Right lobe of liver (tissue), 6 donors: Measurements from ENCODE around the gene ANKRD13D. TPM values are rescaled to one million over a fixed set of nuclear protein-coding genes. Genes with fewer than 3 reads are reported as not detected.

Source experiments
- ATAC-seq, 4 donors: fragments of 200-7000 bp; cut with Tn5 transposase; one replicate each; pipeline ENCODE4 v1.9.1; 2020; ENCODE audit warnings: mild to moderate bottlenecking in 4 of 4, moderate library complexity in 4 of 4
- DNase-seq, 3 donors: peaks; one replicate each; pipeline ENCODE4 v3.0.0-alpha.2; 2020
- H3K27ac ChIP-seq, 3 donors: fragments of 200-600 bp; one replicate each; pipeline ENCODE4 v1.8.0; 2022
- H3K27me3 ChIP-seq, 2 donors: fragments of 200-600 bp; one replicate each; pipeline ENCODE4 v1.8.0; 2022
- H3K36me3 ChIP-seq, 4 donors: fragments of 200-600 bp; sonication (generic) in 1 of 4; one replicate each; pipeline versions ENCODE4 v1.5.1 to v1.8.0; 2017 to 2022; ENCODE audit warnings: control low read depth in 1 of 4
- H3K4me1 ChIP-seq, 4 donors: fragments of 200-600 bp; sonication (generic) in 1 of 4; one replicate each; pipeline versions ENCODE4 v1.5.1 to v1.8.0; 2017 to 2022; ENCODE audit warnings: control low read depth in 1 of 4
- H3K4me3 ChIP-seq, 3 donors: fragments of 200-600 bp; one replicate each; pipeline ENCODE4 v1.8.0; 2022
- H3K9me3 ChIP-seq, 4 donors: fragments of 200-600 bp; sonication (generic) in 1 of 4; one replicate each; pipeline versions ENCODE4 v1.5.1 to v1.8.0; 2017 to 2022; ENCODE audit warnings: control low read depth in 1 of 4
- CTCF ChIP-seq, 4 donors: fragments of 200-600 bp in 3 of 4; fragments of 450-650 bp in 1 of 4; IDR thresholded peaks; one replicate each; pipeline versions ENCODE4 v1.5.1 to v1.8.0; 2016 to 2022; ENCODE audit warnings: antibody characterized with exemption in 4 of 4, mild to moderate bottlenecking in 2 of 4
- POLR2A ChIP-seq: fragments of 450-650 bp; IDR thresholded peaks from one replicate; pipeline ENCODE4 v1.6.1; 2017; ENCODE audit warnings: antibody characterized with exemption, mild to moderate bottlenecking
- whole genome bisulfite sequencing: methylation state at CpG from one replicate; pipeline ENCODE4 v1.1.6; 2018; ENCODE audit warnings: low coverage, low lambda C conversion rate; ENCODE audit not compliant: insufficient coverage; ENCODE audit errors: missing lambda C conversion rate; 5-methylcytosine and 5-hydroxymethylcytosine counted together
- intact Hi-C, 2 donors: fragments of 100-400 bp; cut with DNase I; formaldehyde crosslinking; loops; one replicate each; pipeline versions ENCODE4 v1.11.2 to v1.14.1; 2022
- total RNA-seq, 6 experiments: library from RNA; depleted of rRNA in 2 of 6; stranded (reverse); fragments of >200 nt in 2 of 6; fragmentation: NEBNext Ultra II Directional in 3 of 6; extraction: Animal tissue kit (Norgen Biotek cat#: 25700) in 3 of 6; gene quantifications; one replicate each; pipeline versions ENCODE4 v1.1.0 to v1.2.4, GENCODE V29; 2016 to 2023
- donor health status: DM: no; HTN: yes; CAD: no.
- donor health status: DM: no; HTN: no; CAD: no.
- donor health status: DM: no; HTN: no; CAD: no.
- donor health status: DM: no; HTN: yes; CAD: no.
- donor health status: DM: no; HTN: yes; CAD: no.

Gene ANKRD13D
- total RNA-seq, 6 experiments from 2014 or later: 7.7 to 14.1 (median 10.4) TPM

- Histone ChIP-seq H3K9me3 (no peaks in the 10 kb centered on the region), H3K4me3 (no peak overlapping the region), H3K27me3 (no peaks in the 10 kb centered on the region), H3K27ac (peak overlapping the region in 1 of 3 donors; percentile 40), H3K36me3 (no peaks in the 10 kb centered on the region), H3K4me1 (peaks cover 0 to 41% (median 8%) of the 10 kb centered on the region in 4 donors)
- WGBS: 28% methylated on average over 8 of the region's 18 CpGs
- TF ChIP-seq POLR2A: no peak
- TF ChIP-seq CTCF (IDR thresholded peaks at IDR 0.05): no peak
- DNase-seq (peak in 1 of 3 donors; percentile 62), ATAC-seq (no peak)
- intact Hi-C loops: loop anchor here in 1 of 2 donors (5.0 kb wide), 1 partner anchor 50 kb away; no protein-coding TSS in a partner anchor
These were observed 27.0 kb upstream of the ANKRD13D start for GRCh38 chr11:67261946-67262681.

GRCh38 chr11:67262731-67263675, 26.1 kb upstream of the ANKRD13D start:
- intact Hi-C loops: loop anchor here in 1 of 2 donors (5.0 kb wide), 1 partner anchor 49 kb away; no protein-coding TSS in a partner anchor
- H3K36me3 ChIP-seq: no peaks in the 10 kb centered on the region
- H3K4me3 ChIP-seq: no peak overlapping the region
- peak; percentile 64 to 69 (median 66) for ATAC-seq
- no peaks in the 10 kb centered on the region for H3K27me3 ChIP-seq
- peak overlapping the region in 1 of 3 donors; percentile 40 for H3K27ac ChIP-seq
- TF ChIP-seq CTCF (IDR thresholded peaks at IDR 0.05): peak; percentile 78 to 88 (median 82)
- no peak for TF ChIP-seq POLR2A
- 43% methylated on average over 21 of the region's 22 CpGs for WGBS
- H3K9me3 ChIP-seq: no peaks in the 10 kb centered on the region
- H3K4me1 ChIP-seq: peaks cover 0 to 40% (median 8%) of the 10 kb centered on the region in 4 donors
- peak; percentile 83 to 85 (median 85) for DNase-seq

GRCh38 chr11:67264260-67264659, 24.8 kb upstream of the ANKRD13D start:
- Histone ChIP-seq H3K27ac (no peak overlapping the region), H3K27me3 (no peaks in the 10 kb centered on the region), H3K9me3 (no peaks in the 10 kb centered on the region), H3K4me1 (peaks cover 0 to 37% (median 9%) of the 10 kb centered on the region in 4 donors), H3K4me3 (no peak overlapping the region), H3K36me3 (no peaks in the 10 kb centered on the region)
- 96% methylated on average over 3 of the region's 5 CpGs for WGBS
- ATAC-seq: no peak
- intact Hi-C loops: loop anchor here in 1 of 2 donors (5.0 kb wide), 1 partner anchor 48 kb away; no protein-coding TSS in a partner anchor
- TF ChIP-seq POLR2A (no peak), CTCF (IDR thresholded peaks at IDR 0.05) (no peak)
- no peak for DNase-seq

- intact Hi-C loops: loop anchor here in 1 of 2 donors (5.0 kb wide), 1 partner anchor 47 kb away; no protein-coding TSS in a partner anchor
- Histone ChIP-seq H3K27ac (no peak overlapping the region), H3K36me3 (no peaks in the 10 kb centered on the region), H3K4me1 (peaks cover 0 to 44% (median 13%) of the 10 kb centered on the region in 4 donors), H3K27me3 (no peaks in the 10 kb centered on the region), H3K4me3 (no peak overlapping the region), H3K9me3 (no peaks in the 10 kb centered on the region)
- ATAC-seq: no peak
- peak in 1 of 3 donors; percentile 53 for DNase-seq
- WGBS: 83% methylated on average over 3 of the region's 7 CpGs
- TF ChIP-seq CTCF (IDR thresholded peaks at IDR 0.05): no peak
- TF ChIP-seq POLR2A: no peak
These were observed 24.0 kb upstream of the ANKRD13D start for GRCh38 chr11:67264877-67265632.
